Adipose tissue (tissue), 3 donors: ENCODE measurements around the gene APOD. TPM values are rescaled to one million over a fixed set of nuclear protein-coding genes. Genes with fewer than 3 reads are reported as not detected.

Source experiments
- polyA plus RNA-seq, 3 donors: library from polyadenylated mRNA; stranded (reverse); fragments of 200-250 nt; gene quantifications; one replicate each; pipeline ENCODE4 v1.2.3, GENCODE V29; 2013
- donor health status: healthy with polysubstance abuse.
- donor health status: Bipolar disorder and iron deficiency.
- donor health status: healthy.

The APOD gene
- polyA plus RNA-seq, 3 donors: 70.3 to 618 (median 602) TPM

Other genes starting within 250 kb of the APOD start
- 10 to 100 TPM in 1 of 3 donors, 1 to 10 TPM in 2; 4.6 to 11.9 (median 9.9) TPM for gene ACAP2, start 140.9 kb downstream of the APOD start, polyA plus RNA-seq
- gene PPP1R2, start 40.6 kb downstream of the APOD start, polyA plus RNA-seq: 10 to 100 TPM; 10.6 to 35.2 (median 19.8) TPM
- 1 to 10 TPM; 2.4 to 3.6 (median 2.8) TPM for gene MUC20, start 137.0 kb upstream of the APOD start, polyA plus RNA-seq
- gene MUC4, start 228.0 kb upstream of the APOD start, polyA plus RNA-seq: under 1 TPM; 0.07 to 0.56 (median 0.13) TPM